Stomach (tissue), 4 donors: ENCODE measurements around the gene P3H3.

Experiments
- POLR2A ChIP-seq, 4 donors: fragments of 450-650 bp; IDR thresholded peaks; one replicate each; pipeline ENCODE4 v1.6.1; 2016; ENCODE audit warnings: antibody characterized with exemption in 4 of 4, control low read depth in 2 of 4, mild to moderate bottlenecking in 1 of 4, moderate library complexity in 1 of 4
- TF ChIP-seq, protein P1 (sequence below), 7 experiments: fragments of 450-650 bp in 4 of 7; fragments of 200-600 bp in 3 of 7; sonication (generic) in 3 of 7; IDR thresholded peaks; one replicate each; pipeline ENCODE4 v1.5.1; 2016 to 2019; ENCODE audit warnings: antibody characterized with exemption in 7 of 7, control low read depth in 2 of 7, mild to moderate bottlenecking in 1 of 7

DNA sequence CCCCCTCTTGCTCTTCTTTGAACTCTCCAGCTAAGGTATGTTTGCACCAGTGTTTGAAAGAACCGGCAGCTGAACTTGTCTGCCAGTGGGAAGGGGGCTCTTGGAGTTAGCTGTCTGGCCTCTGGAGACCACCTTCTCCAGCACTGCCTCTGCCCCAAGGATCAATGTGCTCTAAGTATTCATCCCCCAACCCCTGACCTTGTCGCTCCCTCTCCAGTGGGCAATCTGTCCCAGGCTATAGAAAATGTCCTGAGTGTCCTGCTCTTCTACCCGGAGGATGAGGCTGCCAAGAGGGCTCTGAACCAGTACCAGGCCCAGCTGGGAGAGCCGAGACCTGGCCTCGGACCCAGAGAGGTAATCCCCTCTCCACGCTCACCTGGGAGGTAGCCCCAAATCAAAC, 2.8 kb downstream of the P3H3 start:
- TF ChIP-seq POLR2A (IDR thresholded peaks at IDR 0.05) = no peak
- TF ChIP-seq, protein P1, sequence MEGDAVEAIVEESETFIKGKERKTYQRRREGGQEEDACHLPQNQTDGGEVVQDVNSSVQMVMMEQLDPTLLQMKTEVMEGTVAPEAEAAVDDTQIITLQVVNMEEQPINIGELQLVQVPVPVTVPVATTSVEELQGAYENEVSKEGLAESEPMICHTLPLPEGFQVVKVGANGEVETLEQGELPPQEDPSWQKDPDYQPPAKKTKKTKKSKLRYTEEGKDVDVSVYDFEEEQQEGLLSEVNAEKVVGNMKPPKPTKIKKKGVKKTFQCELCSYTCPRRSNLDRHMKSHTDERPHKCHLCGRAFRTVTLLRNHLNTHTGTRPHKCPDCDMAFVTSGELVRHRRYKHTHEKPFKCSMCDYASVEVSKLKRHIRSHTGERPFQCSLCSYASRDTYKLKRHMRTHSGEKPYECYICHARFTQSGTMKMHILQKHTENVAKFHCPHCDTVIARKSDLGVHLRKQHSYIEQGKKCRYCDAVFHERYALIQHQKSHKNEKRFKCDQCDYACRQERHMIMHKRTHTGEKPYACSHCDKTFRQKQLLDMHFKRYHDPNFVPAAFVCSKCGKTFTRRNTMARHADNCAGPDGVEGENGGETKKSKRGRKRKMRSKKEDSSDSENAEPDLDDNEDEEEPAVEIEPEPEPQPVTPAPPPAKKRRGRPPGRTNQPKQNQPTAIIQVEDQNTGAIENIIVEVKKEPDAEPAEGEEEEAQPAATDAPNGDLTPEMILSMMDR (IDR thresholded peaks at IDR 0.05) = no peak
